C4-2B (cell line): ENCODE results near the gene SCML2.

ENCODE experiments used
- ZFX ChIP-seq: fragments of 450-650 bp; IDR thresholded peaks from 2 replicates; pipeline ENCODE4 v1.6.1; 2017
- TF ChIP-seq, protein P1 (sequence below): fragments of 450-650 bp; conservative IDR thresholded peaks from 2 replicates; pipeline ENCODE4 v1.5.1; 2017; ENCODE audit warnings: mild to moderate bottlenecking

DNA sequence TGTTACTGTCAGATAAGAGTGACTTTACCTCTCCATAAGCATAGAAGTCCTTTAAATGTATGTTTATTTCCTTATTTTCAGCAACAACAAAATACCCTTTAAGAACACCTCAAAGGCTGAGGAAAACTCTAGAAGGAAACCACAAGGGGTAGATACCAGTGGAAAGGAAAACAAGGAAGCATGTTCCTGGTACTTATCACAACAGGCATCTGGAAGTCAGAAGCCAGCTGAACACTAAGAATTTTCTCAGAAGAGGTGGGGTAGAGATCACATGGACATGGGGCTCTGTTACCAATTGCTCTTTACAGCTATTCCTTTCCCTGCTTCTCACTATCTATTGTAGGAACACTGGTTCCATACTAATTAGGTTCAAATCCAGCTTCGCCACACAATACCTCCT is 82.3 kb downstream of the SCML2 start:
- TF ChIP-seq, protein P1, sequence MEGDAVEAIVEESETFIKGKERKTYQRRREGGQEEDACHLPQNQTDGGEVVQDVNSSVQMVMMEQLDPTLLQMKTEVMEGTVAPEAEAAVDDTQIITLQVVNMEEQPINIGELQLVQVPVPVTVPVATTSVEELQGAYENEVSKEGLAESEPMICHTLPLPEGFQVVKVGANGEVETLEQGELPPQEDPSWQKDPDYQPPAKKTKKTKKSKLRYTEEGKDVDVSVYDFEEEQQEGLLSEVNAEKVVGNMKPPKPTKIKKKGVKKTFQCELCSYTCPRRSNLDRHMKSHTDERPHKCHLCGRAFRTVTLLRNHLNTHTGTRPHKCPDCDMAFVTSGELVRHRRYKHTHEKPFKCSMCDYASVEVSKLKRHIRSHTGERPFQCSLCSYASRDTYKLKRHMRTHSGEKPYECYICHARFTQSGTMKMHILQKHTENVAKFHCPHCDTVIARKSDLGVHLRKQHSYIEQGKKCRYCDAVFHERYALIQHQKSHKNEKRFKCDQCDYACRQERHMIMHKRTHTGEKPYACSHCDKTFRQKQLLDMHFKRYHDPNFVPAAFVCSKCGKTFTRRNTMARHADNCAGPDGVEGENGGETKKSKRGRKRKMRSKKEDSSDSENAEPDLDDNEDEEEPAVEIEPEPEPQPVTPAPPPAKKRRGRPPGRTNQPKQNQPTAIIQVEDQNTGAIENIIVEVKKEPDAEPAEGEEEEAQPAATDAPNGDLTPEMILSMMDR = no peak
- TF ChIP-seq ZFX = no peak
